Hepatic stellate cell (primary cell): ENCODE measurements around the gene SCGB2B2.
"Not testable (repeated sequence)": the region's sequence is repeated elsewhere in the genome, so short reads cannot be mapped to it uniquely, and the experiment has no call there.

Source experiments
- DNase-seq: peaks from one replicate; pipeline ENCODE4 v3.0.0; 2011; ENCODE audit warnings: low spot score

The SCGB2B2 gene, protein sequence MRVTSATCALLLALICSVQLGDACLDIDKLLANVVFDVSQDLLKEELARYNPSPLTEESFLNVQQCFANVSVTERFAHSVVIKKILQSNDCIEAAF

DNA sequence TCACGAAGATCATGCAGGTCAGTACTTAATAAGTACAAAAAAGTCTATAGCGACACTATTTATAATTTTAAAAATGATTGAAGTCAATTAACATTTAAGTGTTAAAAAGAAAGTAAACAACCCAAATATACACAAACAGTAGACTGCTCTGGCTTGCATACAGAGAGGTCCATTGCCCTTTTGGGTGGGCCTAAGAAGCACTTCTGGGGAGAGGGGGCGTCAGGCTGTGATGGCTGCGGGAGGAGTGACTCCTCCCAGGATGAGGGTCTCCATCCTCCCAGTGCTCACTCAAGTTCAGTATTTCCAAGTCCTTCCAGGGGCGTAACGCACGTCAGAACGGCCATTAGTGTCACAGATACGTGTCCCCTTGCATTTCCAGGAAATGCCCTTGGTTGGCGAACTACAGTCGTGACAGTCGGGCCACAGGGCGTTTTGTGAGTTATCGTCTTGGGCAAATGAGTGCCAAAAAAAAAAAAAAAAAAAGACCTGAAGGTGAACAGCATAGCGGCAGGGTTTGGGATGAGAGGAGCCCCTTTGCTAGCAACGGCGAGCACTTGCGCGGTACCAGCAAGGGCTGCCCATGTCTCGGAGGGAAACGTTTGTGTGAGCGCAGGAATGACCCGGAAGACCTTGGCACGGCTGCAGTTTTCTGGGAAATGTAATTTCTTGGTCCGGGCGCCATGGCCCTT, at the start of gene SCGB2B2:
Gene SCGB2B2, minus strand, starts transcription at position 463 of the 689 bp plus-strand sequence. CDS start 82,596 bp downstream, outside the sequence.
- peak; percentile 78 for DNase-seq

DNA sequence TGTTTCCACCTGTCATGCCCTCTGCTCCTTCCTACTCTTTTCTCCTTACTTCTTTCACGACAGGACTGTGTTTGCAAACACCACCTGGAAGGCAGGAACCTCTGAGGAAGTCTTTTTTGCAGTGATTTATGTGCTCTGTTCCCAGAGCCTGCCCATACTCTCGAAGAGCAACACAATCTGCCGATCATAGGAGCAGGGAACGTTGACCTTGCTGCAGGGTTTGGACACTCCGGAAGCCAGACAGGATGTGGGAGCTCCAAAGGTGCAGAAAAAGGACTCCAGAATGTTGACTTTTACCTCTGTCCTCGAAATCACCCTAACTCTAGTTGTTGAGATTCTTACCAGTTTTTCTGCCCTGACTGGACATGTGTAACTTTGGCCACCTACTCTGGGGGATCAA, 48.4 kb upstream of the SCGB2B2 start:
- DNase-seq = no peak

DNA sequence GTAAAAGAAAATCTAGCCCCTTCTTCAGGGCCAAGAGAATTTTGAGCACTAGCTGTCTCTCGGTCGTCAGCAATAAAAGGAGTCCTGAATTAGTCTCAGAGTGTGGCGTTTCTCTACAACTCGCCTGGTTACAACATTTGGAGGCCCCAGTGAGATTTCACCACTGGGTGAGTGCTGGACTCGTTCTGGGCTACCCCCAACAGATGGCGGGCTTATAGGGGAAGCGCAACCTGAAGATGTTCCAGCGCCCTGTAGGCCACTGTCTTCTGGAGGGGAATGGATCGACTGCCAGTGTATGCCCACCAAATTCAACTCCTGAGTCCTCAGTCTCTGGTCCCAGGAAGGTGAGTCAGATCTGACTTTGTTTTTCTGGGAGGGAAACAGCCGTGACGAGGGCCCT, 45.4 kb upstream of the SCGB2B2 start:
- no peak for DNase-seq

DNA sequence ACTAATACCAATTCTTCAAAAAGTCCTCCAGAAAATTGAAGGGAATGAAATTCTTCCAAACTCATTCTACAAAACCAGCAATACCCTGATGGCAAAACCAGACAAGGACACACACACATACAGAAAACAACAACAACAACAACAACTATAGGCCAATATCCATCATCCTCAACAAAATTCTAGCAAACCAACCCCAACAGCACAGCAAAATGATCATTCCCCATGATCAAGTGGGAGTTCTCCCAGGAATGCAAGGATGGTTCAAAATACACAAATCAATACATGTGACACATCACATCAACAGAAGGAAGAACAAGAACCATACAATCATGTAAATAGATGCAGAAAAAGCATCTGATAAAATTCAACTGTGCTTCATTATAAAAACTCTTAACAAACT, 38.4 kb upstream of the SCGB2B2 start:
- DNase-seq = no peak

DNA sequence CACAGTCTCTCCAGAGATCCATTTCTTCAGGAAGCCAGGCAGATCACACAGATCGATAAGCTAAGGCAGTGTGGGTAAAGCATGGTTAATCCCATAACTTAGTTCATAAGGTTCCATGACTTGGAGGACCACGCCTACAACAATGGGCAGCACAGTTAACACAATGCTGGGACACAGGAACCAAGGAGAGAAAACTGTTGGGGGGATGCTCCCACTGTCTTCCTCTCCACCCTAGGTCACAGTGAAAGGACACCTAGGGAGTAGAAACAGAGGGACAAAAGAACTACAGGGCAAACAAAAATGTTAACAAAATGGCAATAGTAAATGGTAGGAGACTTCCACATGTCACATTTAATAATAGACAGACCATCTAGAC, 36.3 kb upstream of the SCGB2B2 start:
- no peak for DNase-seq

DNA sequence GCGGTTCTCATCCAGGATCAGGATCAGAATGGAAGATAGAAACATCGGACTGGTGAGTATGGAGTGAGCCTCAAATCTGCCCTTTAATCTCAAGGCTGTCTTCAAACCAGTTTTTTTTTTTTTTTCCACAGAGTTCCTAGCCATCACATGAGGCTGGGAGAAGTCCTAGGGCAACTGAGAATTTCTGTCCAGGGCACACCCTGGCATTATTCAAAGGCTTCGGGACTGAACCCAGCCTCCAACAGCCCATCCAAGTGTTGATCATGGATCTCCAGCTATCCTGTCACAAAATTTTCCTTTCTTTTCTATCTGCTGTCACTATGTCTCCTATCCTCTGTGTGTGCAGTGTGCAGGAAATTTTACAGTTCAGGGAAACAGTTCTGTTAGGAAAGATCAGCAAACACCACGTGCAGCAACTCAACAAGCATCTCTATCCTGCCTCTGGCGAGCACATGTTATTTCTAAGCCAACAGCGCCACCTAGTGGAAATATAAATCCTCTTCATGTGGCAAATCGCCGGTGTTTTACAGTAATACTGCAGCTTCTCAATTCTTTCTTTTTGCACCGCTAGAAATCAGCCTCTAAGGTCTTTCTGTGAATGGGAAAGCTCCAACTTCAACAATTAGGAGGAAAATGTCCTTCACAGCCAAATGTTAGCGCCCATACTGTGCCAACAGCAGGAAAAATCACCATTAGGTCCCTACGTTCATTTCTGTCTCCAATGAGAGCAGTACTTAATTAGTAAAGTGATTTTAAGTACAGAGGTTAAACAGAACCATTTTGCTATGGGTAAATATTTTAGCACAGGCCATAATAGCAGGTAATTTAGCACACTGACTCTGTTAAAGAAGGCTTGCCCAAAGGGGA, 35.7 kb upstream of the SCGB2B2 start:
- DNase-seq = peak; percentile 25

DNA sequence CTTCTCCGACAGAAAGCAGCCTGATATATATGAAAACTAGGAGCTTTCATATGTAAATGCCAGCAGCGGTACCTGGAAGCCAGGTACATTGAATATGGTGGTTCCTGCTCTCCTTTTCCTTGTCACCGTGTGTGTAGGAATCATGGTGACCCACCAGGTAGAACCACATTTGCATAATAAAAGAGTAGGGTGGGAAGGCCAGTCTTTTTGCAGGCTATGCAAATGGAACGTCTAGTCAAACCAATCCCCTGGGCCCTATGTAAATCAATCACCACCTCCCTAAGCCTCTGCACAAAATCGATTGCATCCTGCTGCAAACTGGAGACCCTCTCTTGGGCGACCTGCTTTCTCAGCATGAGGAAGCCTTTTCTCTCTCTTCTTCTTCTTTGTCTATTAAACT, 34.9 kb upstream of the SCGB2B2 start:
- no peak for DNase-seq

DNA sequence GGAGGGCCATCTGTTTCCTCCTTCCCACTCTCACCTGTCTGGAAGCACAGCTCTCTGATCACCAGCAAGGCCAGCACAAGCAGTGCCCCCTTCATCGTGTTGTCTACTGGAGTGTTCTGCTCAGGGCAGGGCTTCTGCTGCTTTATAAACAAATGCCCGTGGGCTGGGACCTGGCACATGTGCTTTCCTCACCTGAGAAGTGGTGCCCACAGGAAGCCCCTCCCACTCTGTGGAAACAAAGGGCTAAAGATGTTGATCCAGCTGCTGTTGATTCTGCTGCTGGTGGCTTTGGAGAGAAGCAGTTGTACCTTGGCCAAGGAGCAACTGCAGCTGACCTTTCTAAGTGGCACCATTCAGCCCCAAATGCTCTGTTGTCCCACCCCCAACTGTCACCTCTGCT, 30.7 kb upstream of the SCGB2B2 start:
- no peak for DNase-seq

DNA sequence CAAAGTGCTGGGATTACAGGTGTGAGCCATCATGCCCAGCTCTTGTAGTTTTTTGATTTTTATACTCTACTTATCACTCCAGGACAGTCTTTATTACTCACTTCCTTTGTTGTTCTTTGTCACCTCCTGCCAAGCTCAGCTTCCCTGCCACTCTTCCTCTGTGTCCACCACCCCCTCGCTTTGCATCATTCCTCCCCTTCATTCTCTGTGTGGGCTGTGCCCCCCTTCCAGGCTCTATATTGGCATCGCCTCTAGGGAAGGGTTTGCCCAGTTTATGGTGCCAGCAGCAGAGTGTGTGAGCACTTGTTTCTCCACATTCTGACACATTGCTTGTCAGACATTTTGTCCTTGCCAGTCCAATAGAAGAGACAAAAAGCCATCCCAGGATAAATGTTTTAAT, 15.6 kb upstream of the SCGB2B2 start:
- DNase-seq = no peak

DNA sequence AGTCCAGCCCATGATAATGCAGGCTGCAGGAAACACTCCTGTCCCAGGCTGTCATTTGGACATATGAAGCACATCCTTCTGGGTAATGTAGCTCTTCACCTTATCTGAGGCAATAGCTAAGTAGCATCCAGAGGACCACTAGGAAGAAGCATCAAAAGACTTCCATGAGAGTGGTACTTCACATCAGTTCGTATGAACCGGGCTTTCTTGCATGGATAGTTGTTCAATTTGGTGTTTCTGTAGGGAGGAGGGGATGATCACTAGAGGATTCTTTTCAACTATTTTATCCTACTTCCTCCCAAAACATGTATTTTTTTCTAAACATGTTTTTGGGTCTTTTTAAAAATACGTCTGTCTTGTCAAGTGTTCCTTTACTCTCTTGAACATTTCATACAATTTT, 13.4 kb upstream of the SCGB2B2 start:
- DNase-seq = no peak

DNA sequence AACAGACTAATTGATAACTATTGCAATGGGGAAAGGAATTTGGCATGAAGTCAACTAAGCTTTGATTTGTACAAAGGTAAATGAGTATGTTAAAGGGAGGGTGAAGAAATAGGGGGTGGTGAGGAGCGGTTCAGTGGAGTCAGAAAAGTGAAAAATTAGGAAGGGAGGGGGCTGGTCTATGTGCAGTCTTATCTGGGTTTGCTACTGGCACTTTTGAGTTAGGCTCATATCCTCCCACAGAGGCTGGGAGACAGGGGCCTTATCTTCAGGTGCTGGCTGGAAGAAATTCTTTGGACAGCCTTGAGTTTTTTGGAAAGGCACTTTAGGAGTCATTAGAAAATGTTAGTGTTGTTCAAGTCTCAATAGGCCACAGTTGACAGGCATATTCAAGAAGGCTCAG, 11.6 kb upstream of the SCGB2B2 start:
- DNase-seq = no peak

DNA sequence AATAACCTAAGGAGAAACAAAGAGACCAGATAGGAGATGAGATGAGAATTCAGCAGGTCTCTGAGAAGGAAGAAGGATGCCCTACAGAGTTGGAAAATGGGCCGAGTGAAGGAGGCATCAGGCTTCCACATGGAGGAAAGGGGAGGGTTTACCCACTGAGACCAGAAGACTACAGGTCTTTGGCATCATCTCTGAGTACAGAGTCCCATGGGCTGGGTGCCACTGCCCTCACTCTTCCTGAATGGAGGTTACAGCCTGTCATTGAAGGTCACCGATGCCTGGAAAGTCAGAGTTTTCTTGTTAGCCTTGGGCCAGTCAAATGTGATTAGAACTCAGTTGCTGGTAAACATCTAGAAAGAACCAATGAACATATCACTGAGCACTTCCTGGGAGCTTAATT, 10.4 kb upstream of the SCGB2B2 start:
- DNase-seq = no peak

DNA sequence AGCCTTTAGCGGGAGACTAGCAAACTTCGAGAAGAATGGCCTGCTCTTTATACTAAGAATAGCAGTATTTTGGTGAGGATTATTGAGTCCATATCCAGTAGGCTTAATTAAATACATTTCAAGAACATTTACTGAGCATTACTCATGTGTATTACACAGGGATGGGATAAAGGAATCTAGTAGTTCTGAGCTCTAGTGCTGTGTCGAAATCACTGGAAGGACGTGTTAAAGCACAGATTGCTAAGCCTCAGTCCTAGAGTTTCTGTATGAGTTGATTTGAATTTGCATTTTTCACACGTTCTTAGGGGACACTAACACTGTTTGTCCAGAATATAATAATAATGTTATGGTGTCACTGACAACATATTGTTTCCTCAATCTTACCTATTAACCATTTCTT, 9.5 kb upstream of the SCGB2B2 start:
- DNase-seq = no peak

DNA sequence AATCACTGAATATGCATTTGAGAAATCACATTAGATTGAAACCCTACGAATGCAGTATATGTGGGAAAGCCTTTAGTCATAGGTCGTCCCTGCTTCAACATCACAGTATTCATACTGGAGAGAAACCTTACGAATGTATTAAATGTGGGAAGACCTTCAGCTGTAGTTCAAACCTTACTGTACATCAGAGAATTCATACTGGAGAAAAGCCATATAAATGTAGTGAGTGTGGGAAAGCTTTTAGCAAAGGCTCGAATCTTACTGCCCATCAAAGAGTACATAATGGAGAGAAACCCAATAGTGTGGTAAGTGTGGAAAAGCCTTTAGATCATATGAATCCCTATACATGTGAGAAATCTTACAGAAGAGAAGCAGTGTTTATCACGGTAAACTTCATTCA, 8.3 kb upstream of the SCGB2B2 start:
- not testable (repeated sequence) for DNase-seq

DNA sequence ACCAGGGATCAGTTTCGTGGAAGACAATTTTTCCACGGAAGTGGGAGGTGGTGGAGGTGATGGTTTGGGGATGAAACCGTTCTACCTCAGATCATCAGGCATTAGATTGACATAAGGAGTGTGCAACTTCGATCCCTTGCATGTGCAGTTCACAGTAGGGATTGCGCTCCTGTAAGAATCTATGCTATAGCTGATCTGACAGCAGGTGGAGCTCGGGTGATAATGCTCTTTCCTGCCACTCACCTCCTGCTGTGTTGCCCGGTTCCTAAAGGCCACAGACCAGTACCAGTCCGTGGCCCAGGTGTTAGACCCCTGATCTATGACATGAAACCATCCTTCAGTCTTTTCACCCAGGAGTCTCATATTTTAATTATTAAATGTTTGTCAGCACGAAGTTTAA, 4.5 kb upstream of the SCGB2B2 start:
- no peak for DNase-seq

DNA sequence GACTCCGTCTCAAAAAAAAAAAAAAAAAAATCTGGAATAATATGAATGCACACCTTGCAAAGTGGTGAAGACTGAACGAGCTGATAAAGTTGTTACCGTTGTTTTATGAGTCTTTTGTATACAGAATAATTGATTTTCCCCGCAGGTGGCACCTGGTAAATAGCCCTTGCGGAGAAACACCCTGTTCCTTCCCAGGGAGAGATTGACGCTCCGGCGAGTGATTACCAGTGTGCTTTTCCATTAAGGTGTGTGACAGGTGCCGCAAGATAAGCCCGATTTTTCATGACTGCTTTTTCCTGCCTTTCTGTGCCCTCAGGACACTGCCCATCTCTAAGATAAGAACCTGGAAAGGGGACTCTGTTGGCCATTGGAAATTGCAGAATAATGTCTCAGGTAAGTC, 1.5 kb upstream of the SCGB2B2 start:
- DNase-seq = no peak

DNA sequence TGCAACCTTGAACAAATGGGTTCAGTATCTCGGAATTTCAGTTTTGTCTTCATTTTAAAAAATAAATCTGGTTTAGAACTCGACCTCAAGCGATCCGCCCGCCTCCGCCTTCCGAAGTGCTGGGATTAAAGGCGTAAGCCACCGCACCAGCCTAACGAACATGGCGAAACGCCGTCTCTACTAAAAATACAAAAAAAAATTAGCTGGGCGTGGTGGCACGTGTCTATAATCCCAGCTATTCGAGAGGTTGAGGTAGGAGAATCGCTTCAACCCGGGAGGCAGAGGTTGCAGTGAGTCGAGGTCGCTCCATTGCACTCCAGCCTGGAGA, 1.1 kb upstream of the SCGB2B2 start:
- DNase-seq = no peak

DNA sequence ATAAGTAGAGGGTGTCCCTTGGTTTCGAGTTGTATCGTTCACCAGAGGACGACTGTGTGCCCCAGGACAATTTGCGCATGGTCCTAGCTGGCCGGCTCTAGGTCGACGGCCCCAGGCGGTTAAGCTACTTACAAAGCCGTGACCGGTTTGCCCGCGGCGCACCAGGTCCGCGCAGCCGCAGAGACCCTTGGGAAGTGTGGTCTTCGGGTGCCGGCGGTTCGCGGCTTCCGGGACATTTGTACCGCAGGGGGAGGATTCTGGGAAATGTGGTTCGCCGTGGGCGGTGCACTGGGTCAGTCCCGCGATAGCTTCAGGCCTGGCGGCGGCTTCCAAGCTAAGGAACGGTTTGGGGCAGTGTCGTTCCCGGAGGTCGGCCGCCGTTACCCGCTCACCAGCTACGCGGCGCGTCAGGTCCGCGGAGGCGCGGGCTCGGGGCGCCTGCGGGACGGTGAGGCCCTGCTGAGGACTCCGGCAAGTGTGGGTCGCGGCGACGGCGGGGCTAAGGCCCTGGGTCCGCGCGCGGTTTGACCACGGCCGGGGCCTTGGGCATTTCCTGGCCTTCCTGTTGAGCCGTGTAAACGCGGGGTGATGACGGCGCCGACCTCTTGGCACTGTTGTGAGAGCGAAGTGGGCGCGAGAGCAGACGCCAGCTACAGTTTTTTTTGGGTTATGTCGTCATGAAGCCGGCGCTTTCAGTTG, 576 bp upstream of the SCGB2B2 start, which contains the start of gene ZNF302:
Gene ZNF302, plus strand, starts transcription at position 293 of the 699 bp plus-strand sequence. CDS start 1,127 bp downstream, outside the sequence.
- peak; percentile 95 for DNase-seq

DNA sequence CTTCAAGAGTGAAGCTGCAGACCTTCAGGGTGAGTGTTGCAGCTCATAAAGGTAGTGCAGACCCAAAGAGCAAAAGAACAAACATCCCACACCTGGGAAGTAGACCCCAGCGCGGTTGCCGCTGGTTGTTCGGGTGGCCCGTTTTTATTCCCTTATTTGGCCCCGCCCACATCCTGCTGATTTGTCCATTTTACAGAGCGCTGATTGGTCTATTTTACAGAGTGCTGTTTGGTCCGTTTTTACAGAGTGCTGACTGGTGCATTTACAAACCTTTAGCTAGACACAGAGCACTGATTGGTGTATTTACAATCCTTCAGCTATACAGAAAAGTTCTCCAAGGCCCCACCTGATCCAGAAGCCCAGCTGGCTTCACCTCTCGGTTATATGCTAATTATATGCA, 1.0 kb downstream of the SCGB2B2 start:
- DNase-seq = no peak

DNA sequence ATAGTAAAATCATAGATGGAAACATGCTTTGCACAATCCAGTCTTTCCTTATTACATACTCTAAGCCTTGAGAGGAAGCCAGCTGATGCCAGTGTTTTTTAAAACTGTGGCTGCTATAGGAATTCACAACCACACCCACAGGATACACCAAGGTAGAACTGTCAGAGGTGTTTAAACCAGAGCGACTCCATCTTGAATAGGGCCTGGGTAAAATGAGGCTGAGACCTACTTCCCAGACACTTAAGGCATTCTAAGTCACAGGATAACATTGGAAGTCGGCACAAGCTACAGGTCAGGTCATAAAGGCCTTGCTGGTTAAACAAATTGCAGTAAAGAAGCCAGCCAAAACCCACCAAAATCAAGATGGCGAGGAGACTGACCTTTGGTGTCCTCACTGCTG, 1.7 kb downstream of the SCGB2B2 start:
- DNase-seq = no peak

DNA sequence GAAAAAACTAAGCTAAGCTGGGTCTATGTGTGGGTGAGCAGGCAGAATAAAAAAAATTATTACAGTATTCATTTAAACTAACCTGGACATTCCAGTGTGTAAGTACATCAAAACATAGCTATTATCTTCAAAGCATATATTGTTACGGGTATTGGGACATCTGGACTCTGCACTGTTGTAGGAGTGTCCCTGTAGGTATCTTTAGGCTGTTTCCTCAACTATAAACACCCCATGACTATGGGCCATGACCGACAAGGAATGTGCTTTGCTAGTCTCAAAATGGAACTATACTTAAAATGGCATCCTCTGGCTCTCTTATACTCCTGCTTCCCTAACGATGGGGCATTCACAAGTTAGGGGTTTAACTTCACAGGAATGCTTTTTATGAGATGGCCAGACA, 3.4 kb downstream of the SCGB2B2 start:
- no peak for DNase-seq

DNA sequence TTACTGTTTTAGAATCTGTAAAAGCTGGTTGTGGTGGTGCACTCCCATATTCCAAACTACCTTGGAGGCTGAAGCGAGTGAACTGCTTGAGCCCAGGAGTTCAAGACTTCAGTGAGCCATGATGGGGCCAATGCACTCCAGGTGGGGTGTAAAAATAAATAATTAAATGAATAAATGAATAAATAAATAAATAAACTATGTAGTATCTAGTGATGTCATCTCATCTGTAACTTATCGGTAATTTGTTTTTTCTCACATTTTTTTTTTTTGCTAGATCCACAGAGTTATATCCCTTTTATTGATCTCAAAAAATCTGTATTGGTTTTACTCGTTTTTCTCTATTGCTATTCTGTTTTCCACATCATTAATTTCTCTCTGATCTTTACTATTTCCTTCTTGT, 5.0 kb downstream of the SCGB2B2 start:
- DNase-seq = no peak

DNA sequence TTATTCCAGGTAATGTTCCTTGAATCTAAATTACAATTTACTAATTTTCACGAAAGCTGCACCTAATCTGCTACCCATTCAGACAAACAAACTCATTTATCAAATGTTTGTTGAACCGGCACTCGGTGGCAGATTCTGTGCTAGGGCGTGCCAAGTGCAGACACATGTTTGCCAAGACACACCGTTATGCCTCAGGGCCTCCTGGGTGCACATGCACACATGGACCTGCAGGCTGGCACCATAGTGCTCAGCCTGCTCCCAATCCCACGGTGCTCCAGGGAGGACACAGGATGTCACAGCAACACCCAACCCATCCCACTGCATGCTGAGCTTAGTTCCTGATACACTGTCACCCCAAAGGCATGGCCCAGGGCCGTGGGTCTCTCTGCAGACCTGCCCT, 7.7 kb downstream of the SCGB2B2 start:
- DNase-seq = no peak
